Head of caudate nucleus (tissue), 42 donors: ENCODE measurements around the gene NAA15.
"Not testable (repeated sequence)": the region's sequence is repeated elsewhere in the genome, so short reads cannot be mapped to it uniquely, and the experiment has no call there.

ENCODE experiments used
- DNase-seq, 42 donors: peaks; one replicate each; pipeline versions ENCODE4 v3.0.0 to v3.0.0-alpha.2; 2020 to 2021; ENCODE audit warnings: mixed read lengths in 7 of 42
- intact Hi-C: fragments of 100-400 bp; cut with DNase I; formaldehyde crosslinking; loops from one replicate; pipeline ENCODE4 v1.15.0; 2022

Gene NAA15

GRCh38 chr4:139464512-139464911, 163.2 kb downstream of the NAA15 start:
- DNase-seq, intact Hi-C loops: not testable (repeated sequence)

- intact Hi-C loops: no loop called here
These were observed 164.6 kb downstream of the NAA15 start for GRCh38 chr4:139465922-139466321.

GRCh38 chr4:139468756-139469155, 167.5 kb downstream of the NAA15 start:
- intact Hi-C loops, DNase-seq: not testable (repeated sequence)

More at GRCh38 chr4:139465922-139466321, 164.6 kb downstream of the NAA15 start:
- no peak for DNase-seq

DNA sequence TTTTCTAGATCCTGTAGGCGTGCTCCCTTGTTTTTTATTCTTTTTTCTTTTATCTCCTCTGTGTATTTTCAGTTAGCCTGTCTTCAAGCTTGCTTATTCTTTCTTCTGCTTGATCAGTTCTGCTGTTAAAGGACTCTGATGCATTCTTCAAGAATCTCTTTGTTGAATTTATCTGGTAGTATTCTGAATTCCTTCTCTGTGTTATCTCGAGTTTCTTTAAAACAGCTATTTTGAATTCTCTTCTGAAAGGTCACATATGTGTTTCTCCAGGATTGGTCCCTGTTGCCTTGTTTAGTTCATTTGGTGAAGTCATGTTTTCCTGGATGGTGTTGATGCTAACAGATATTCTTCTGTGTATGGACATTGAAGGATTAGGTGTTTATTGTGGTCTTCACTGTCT, 167.9 kb downstream of the NAA15 start:
- intact Hi-C loops: no loop called here
- DNase-seq: no peak
